CD14-positive monocyte (primary cell): Measurements from ENCODE around the gene NCOR2. TPM values are rescaled to one million over a fixed set of nuclear protein-coding genes. Genes with fewer than 3 reads are reported as not detected.

Experiments
- DNase-seq, 3 donors: peaks; one replicate each; pipeline ENCODE4 v3.0.0-alpha.2; 2011 to 2022
- H2AFZ ChIP-seq: 2 replicates; pipeline ENCODE4 v1.6.0; 2012; ENCODE audit warnings: mild to moderate bottlenecking, low read depth, low read length, inconsistent platforms; ENCODE audit not compliant: insufficient read depth, poor library complexity, severe bottlenecking
- H3K27ac ChIP-seq, 2 donors: 1 replicate in 1 of 2; 2 replicates in 1 of 2; pipeline ENCODE4 v1.5.1; 2012 to 2013; ENCODE audit warnings: low read length in 2 of 2, control low read depth in 1 of 2, inconsistent platforms in 1 of 2, low read depth in 1 of 2, mild to moderate bottlenecking in 1 of 2
- H3K27me3 ChIP-seq, 2 donors: one replicate each; pipeline versions ENCODE4 v1.6.0 to v1.6.1; 2011 to 2013; ENCODE audit warnings: low read length in 2 of 2; ENCODE audit not compliant: control insufficient read depth in 2 of 2, insufficient read depth in 2 of 2
- H3K36me3 ChIP-seq, 2 donors: replicated peaks in 1 of 2; 1 replicate in 1 of 2; 2 replicates in 1 of 2; pipeline versions ENCODE4 v1.5.1 to v1.6.1; 2012 to 2013; ENCODE audit warnings: low read length in 2 of 2, control low read depth in 1 of 2, inconsistent platforms in 1 of 2, mild to moderate bottlenecking in 1 of 2; ENCODE audit not compliant: insufficient read depth in 2 of 2, control insufficient read depth in 1 of 2
- H3K4me1 ChIP-seq, 2 donors: 1 replicate in 1 of 2; 2 replicates in 1 of 2; pipeline versions ENCODE4 v1.5.1 to v1.6.1; 2012 to 2013; ENCODE audit warnings: low read length in 2 of 2, control low read depth in 1 of 2, inconsistent platforms in 1 of 2, mild to moderate bottlenecking in 1 of 2, moderate library complexity in 1 of 2; ENCODE audit not compliant: insufficient read depth in 2 of 2, control insufficient read depth in 1 of 2
- H3K4me2 ChIP-seq: replicated peaks from 2 replicates; pipeline ENCODE3; 2012; ENCODE audit warnings: low read length, moderate library complexity, mild to moderate bottlenecking; ENCODE audit not compliant: poor library complexity, severe bottlenecking; ENCODE audit errors: extremely low read depth
- H3K4me3 ChIP-seq, 3 experiments: fragments of 200-600 bp in 1 of 3; sonication (generic) in 1 of 3; replicated peaks in 1 of 3; 1 replicate in 2 of 3; 2 replicates in 1 of 3; pipeline ENCODE4 v1.5.1; 2011 to 2013; ENCODE audit warnings: low read length in 3 of 3, mild to moderate bottlenecking in 3 of 3, control low read depth in 2 of 3, low read depth in 2 of 3, inconsistent platforms in 1 of 3, moderate library complexity in 1 of 3
- H3K79me2 ChIP-seq: 2 replicates; pipeline ENCODE4 v1.6.0; 2012; ENCODE audit warnings: mild to moderate bottlenecking, control low read depth, inconsistent platforms, low read length, moderate library complexity; ENCODE audit not compliant: insufficient read depth
- H3K9ac ChIP-seq: 2 replicates; pipeline ENCODE4 v1.6.0; 2017; ENCODE audit warnings: low read length, mild to moderate bottlenecking; ENCODE audit not compliant: insufficient read depth, poor library complexity, severe bottlenecking
- H3K9me3 ChIP-seq, 2 donors: replicated peaks in 1 of 2; 1 replicate in 1 of 2; 2 replicates in 1 of 2; pipeline versions ENCODE4 v1.5.1 to v1.6.1; 2012 to 2013; ENCODE audit warnings: low read length in 2 of 2, control low read depth in 1 of 2; ENCODE audit not compliant: control insufficient read depth in 1 of 2, insufficient read depth in 1 of 2
- H4K20me1 ChIP-seq: 2 replicates; pipeline ENCODE4 v1.6.0; 2012; ENCODE audit warnings: mild to moderate bottlenecking, low read length, control low read depth, moderate library complexity; ENCODE audit not compliant: insufficient read depth
- H3K27ac Mint-ChIP-seq, 7 donors: one replicate each; pipeline ENCODE4 v1.8.0; 2020; ENCODE audit warnings: mild to moderate bottlenecking in 7 of 7, mixed read lengths in 7 of 7, moderate library complexity in 6 of 7, inconsistent platforms in 2 of 7
- H3K27me3 Mint-ChIP-seq, 3 donors: one replicate each; pipeline ENCODE4 v1.8.0; 2021 to 2022; ENCODE audit warnings: low read depth in 3 of 3, mild to moderate bottlenecking in 3 of 3, mixed read lengths in 3 of 3, moderate library complexity in 3 of 3, inconsistent platforms in 1 of 3
- H3K36me3 Mint-ChIP-seq, 2 donors: one replicate each; pipeline ENCODE4 v1.8.0; 2020; ENCODE audit warnings: mixed read lengths in 2 of 2, inconsistent platforms in 1 of 2, mild to moderate bottlenecking in 1 of 2
- H3K4me1 Mint-ChIP-seq: one replicate; pipeline ENCODE4 v1.8.0; 2020; ENCODE audit warnings: mild to moderate bottlenecking, mixed read lengths
- H3K4me3 Mint-ChIP-seq, 2 donors: one replicate each; pipeline ENCODE4 v1.8.0; 2020; ENCODE audit warnings: mild to moderate bottlenecking in 2 of 2, mixed read lengths in 2 of 2, moderate library complexity in 1 of 2
- H3K9me3 Mint-ChIP-seq, 7 donors: one replicate each; pipeline ENCODE4 v1.8.0; 2020 to 2022; ENCODE audit warnings: mixed read lengths in 7 of 7, mild to moderate bottlenecking in 6 of 7, moderate library complexity in 6 of 7, inconsistent platforms in 2 of 7
- WGBS: methylation state at CpG from one replicate; pipeline ENCODE4 v1.1.5; 2013; ENCODE audit warnings: missing lambda C conversion rate; ENCODE audit not compliant: insufficient coverage; 5-methylcytosine and 5-hydroxymethylcytosine counted together
- intact Hi-C, 2 donors: fragments of 100-400 bp; cut with micrococcal nuclease; formaldehyde crosslinking; loops; one replicate each; pipeline versions ENCODE4 v1.15.0 to v1.15.1; 2023
- polyA plus RNA-seq, 3 donors: library from polyadenylated mRNA; depleted of rRNA in 1 of 3; unstranded in 2 of 3; stranded (reverse) in 1 of 3; fragments of 300-500 nt in 2 of 3; fragments of >200 nt in 1 of 3; fragmentation: Illumina TruSeq in 2 of 3; gene quantifications; 1 replicate in 2 of 3; 2 replicates in 1 of 3; pipeline ENCODE4 v1.2.3, GENCODE V29; 2012 to 2021
- TF ChIP-seq, protein P1 (sequence below): fragments of 200-600 bp; IDR thresholded peaks from one replicate; pipeline ENCODE4 v1.8.0; 2022; ENCODE audit warnings: antibody characterized with exemption, mild to moderate bottlenecking

Gene NCOR2
- polyA plus RNA-seq, 3 donors = 4.7 to 46.8 (median 5.5) TPM

DNA sequence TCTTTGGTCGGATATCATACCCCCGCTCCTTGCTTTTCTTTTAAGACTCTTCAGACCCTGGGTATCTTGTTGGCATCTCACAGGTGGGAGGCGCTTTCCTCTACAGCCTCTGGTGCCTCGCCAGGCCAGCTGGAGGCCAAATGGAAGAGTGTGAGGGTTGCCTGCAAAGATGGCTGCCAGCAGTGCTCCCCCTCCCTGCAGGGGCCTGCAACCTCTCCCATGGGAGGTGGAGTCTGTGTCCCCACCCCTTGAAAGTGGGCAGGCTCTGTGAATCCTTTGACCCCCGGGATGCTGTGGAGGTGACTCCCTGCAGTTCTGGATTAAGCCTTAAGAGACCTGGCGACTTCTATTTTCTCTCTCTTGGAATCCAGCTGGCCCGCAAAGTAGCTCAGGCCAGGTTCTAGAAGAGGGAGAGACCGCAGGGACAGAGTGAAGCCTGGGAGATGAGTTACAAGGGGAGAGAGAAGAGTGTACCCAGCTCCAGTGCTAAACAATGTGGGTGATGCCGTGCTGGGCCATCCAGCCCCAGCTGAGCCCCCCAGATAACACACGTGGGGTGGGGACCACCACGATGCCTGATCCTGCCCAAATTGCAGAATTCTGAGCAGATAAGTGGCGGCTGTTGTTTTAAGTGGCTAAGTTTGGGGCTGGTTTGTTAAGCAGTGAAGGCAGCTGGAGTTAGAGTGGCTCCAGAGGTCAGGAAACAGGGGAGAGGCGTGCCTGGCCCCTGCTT lies 37.9 kb upstream of the NCOR2 start:
- Histone ChIP-seq H3K79me2 (no peaks in the 10 kb centered on the region), H3K4me2 (no peak overlapping the region), H3K36me3 (no peaks in the 10 kb centered on the region), H3K27me3 (peaks cover 0 to 5% of the 10 kb centered on the region in 2 donors), H3K4me3 (no peak overlapping the region), H4K20me1 (no peaks in the 10 kb centered on the region), H3K27ac (no peak overlapping the region), H3K4me1 (peaks cover 45 to 59% of the 10 kb centered on the region in 2 donors), H3K9ac (no peak overlapping the region), H3K9me3 (no peaks in the 10 kb centered on the region), H2AFZ (no peak overlapping the region)
- WGBS = 56% methylated on average over 9 of the region's 13 CpGs
- peaks cover 0 to 16% (median 11%) of the 10 kb centered on the region in 3 donors for H3K27me3 Mint-ChIP-seq
- intact Hi-C loops = loop anchor here in 1 of 2 donors (5.0 kb wide), 2 partner anchors 33 to 42 kb away; no protein-coding TSS in a partner anchor
- peaks cover 56% of the 10 kb centered on the region for H3K4me1 Mint-ChIP-seq
- no peak for DNase-seq
- no peak overlapping the region for H3K4me3 Mint-ChIP-seq
- TF ChIP-seq, protein P1, sequence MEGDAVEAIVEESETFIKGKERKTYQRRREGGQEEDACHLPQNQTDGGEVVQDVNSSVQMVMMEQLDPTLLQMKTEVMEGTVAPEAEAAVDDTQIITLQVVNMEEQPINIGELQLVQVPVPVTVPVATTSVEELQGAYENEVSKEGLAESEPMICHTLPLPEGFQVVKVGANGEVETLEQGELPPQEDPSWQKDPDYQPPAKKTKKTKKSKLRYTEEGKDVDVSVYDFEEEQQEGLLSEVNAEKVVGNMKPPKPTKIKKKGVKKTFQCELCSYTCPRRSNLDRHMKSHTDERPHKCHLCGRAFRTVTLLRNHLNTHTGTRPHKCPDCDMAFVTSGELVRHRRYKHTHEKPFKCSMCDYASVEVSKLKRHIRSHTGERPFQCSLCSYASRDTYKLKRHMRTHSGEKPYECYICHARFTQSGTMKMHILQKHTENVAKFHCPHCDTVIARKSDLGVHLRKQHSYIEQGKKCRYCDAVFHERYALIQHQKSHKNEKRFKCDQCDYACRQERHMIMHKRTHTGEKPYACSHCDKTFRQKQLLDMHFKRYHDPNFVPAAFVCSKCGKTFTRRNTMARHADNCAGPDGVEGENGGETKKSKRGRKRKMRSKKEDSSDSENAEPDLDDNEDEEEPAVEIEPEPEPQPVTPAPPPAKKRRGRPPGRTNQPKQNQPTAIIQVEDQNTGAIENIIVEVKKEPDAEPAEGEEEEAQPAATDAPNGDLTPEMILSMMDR = no peak
- peaks cover 5 to 11% of the 10 kb centered on the region in 2 donors for H3K36me3 Mint-ChIP-seq
- peak overlapping the region in 2 of 7 donors; percentile 45 to 56 for H3K27ac Mint-ChIP-seq
- peaks cover 0 to 7% (median 0%) of the 10 kb centered on the region in 7 donors for H3K9me3 Mint-ChIP-seq

DNA sequence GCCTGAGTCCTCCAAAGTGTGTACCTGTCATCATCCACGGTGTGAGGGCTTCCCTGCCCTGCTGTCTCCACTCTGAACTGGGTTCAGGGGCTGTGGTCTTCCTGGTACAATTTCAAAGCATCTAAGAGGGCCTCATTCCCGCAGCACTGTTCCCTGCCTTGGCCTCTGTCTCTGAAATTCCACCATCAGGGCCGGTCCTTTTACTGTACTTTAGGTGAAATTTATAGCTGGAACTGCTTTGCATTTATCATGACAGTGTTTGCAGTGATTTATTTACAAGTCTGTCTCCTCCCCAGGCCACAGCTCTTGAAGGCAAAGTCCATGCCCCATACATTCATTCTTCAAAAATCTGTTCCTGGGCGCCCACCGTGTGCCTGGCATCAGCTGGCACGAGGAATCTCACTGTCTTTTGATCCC lies 36.9 kb upstream of the NCOR2 start:
- 93% methylated on average over 4 of the region's 6 CpGs for WGBS
- Histone ChIP-seq H4K20me1 (no peaks in the 10 kb centered on the region), H3K4me1 (peaks cover 35 to 51% of the 10 kb centered on the region in 2 donors), H3K27ac (no peak overlapping the region), H3K36me3 (no peaks in the 10 kb centered on the region), H3K27me3 (no peaks in the 10 kb centered on the region), H3K9me3 (no peaks in the 10 kb centered on the region), H3K79me2 (no peaks in the 10 kb centered on the region), H3K4me3 (no peak overlapping the region), H3K4me2 (no peak overlapping the region), H2AFZ (no peak overlapping the region), H3K9ac (no peak overlapping the region)
- no peak overlapping the region for H3K27ac Mint-ChIP-seq
- intact Hi-C loops = no loop called here
- TF ChIP-seq, protein P1 = no peak
- H3K27me3 Mint-ChIP-seq = peaks cover 0 to 10% (median 3%) of the 10 kb centered on the region in 3 donors
- H3K36me3 Mint-ChIP-seq = peaks cover 5 to 11% of the 10 kb centered on the region in 2 donors
- no peak overlapping the region for H3K4me3 Mint-ChIP-seq
- no peak for DNase-seq
- peaks cover 0 to 7% (median 0%) of the 10 kb centered on the region in 7 donors for H3K9me3 Mint-ChIP-seq
- H3K4me1 Mint-ChIP-seq = peaks cover 55% of the 10 kb centered on the region
